Neural crest cell (in vitro differentiated cells): ENCODE results near the gene SLC11A2. TPM values are rescaled to one million over a fixed set of nuclear protein-coding genes. Genes with fewer than 3 reads are reported as not detected.

ENCODE experiments used
- DNase-seq: peaks from one replicate; pipeline ENCODE4 v3.0.0; 2021; ENCODE audit warnings: low read depth, mixed read lengths, low spot score
- H3K27ac Mint-ChIP-seq: one replicate; pipeline ENCODE4 v1.8.0; 2021; ENCODE audit warnings: mild to moderate bottlenecking, mixed read lengths; ENCODE audit not compliant: unreplicated experiment
- H3K27me3 Mint-ChIP-seq: 2 replicates; pipeline ENCODE4 v1.8.0; 2021; ENCODE audit warnings: low read depth, mild to moderate bottlenecking, mixed read lengths
- H3K36me3 Mint-ChIP-seq: 2 replicates; pipeline ENCODE4 v1.8.0; 2021; ENCODE audit warnings: low read depth, mild to moderate bottlenecking, mixed read lengths
- H3K4me1 Mint-ChIP-seq: 2 replicates; pipeline ENCODE4 v1.8.0; 2021; ENCODE audit warnings: mixed read lengths
- H3K4me3 Mint-ChIP-seq: one replicate; pipeline ENCODE4 v1.8.0; 2021; ENCODE audit warnings: mild to moderate bottlenecking, mixed read lengths
- H3K9me3 Mint-ChIP-seq: 2 replicates; pipeline ENCODE4 v1.8.0; 2021; ENCODE audit warnings: mixed read lengths
- total RNA-seq: library from RNA; stranded (reverse); gene quantifications from 2 replicates; pipeline ENCODE4 v1.2.1, GENCODE V29; 2021
- TF ChIP-seq, protein P1 (sequence below): fragments of 200-600 bp; sonication (generic); conservative IDR thresholded peaks from 2 replicates; pipeline ENCODE4 v1.5.0; 2021; ENCODE audit warnings: antibody characterized with exemption, mild to moderate bottlenecking

The SLC11A2 gene
- total RNA-seq, 1 donor from 2014 or later: 51.4 TPM

DNA sequence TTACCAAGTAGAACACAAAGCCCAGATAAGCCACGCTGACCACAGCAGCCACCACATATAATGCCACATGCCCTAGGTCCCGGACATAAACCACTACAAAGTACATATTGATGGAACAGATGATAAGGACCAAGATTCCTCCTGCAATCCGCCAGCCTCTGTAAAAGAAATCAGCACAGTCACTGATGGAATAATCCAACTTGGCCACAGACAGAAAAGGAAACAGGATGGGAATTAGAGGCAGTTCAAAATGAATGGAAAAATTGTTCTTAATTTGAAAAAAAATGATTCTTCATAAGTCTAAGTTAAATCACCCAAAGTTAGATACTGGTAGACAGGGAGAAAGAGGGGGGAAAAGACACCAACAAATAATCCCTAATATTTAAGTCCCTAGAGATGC, 35.4 kb downstream of the SLC11A2 start:
- TF ChIP-seq, protein P1, sequence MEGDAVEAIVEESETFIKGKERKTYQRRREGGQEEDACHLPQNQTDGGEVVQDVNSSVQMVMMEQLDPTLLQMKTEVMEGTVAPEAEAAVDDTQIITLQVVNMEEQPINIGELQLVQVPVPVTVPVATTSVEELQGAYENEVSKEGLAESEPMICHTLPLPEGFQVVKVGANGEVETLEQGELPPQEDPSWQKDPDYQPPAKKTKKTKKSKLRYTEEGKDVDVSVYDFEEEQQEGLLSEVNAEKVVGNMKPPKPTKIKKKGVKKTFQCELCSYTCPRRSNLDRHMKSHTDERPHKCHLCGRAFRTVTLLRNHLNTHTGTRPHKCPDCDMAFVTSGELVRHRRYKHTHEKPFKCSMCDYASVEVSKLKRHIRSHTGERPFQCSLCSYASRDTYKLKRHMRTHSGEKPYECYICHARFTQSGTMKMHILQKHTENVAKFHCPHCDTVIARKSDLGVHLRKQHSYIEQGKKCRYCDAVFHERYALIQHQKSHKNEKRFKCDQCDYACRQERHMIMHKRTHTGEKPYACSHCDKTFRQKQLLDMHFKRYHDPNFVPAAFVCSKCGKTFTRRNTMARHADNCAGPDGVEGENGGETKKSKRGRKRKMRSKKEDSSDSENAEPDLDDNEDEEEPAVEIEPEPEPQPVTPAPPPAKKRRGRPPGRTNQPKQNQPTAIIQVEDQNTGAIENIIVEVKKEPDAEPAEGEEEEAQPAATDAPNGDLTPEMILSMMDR: no peak
- Mint-ChIP-seq H3K9me3 (no peaks in the 10 kb centered on the region), H3K27ac (peak overlapping the region; percentile 38), H3K4me1 (peaks cover 7% of the 10 kb centered on the region), H3K36me3 (peaks cover 13% of the 10 kb centered on the region), H3K27me3 (no peaks in the 10 kb centered on the region), H3K4me3 (no peak overlapping the region)
- no peak for DNase-seq

DNA sequence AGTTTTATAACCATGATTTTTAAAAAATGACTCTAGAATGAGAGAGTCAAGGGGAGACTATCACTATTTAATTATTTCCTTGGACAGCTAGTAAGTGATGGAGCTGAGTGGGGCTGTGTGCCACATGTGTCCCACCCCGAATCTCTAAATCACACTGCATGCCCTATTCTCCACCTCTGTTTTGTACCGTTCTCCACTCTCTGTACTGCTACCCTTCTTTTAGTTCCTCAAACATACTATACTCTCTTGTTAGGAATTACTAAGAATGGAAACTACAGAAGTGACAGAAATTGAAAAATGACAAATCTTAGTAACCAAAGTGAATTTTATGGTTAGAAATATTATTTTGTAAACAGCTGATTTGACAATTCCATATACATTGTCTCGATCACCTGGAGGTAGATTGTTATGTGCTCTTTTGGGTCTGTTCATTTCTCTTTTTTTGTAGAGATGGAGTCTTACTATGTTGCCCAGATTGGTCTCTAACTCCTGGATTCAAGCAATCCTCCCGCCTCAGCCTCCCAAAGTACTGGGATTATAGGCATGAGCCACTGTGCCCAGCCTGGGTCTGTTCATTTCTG, 35.9 kb downstream of the SLC11A2 start:
- no peak for DNase-seq
- H3K4me3 Mint-ChIP-seq: no peak overlapping the region
- H3K27ac Mint-ChIP-seq: peak overlapping the region; percentile 38
- no peaks in the 10 kb centered on the region for H3K9me3 Mint-ChIP-seq
- H3K27me3 Mint-ChIP-seq: no peaks in the 10 kb centered on the region
- H3K36me3 Mint-ChIP-seq: peaks cover 13% of the 10 kb centered on the region
- TF ChIP-seq, protein P1: no peak
- peaks cover 7% of the 10 kb centered on the region for H3K4me1 Mint-ChIP-seq

DNA sequence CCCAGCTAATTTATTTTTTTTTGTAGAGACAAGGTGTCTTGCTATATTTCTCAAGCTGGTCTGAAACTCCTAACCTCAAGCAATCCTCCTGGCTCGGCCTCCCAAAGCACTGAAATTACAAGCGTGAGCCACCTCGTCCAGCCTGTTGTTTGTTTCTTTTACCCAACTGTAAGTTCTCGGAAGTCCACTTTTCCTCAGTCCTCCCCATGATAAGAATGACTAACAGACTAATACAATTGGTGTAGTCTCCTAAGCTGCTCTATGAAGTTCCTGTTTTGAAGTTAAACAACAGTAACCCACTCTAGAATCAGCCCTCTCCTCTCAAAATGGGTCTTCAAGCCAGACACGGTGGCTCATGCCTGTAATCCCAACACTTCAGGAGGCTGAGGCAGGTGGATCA, 37.3 kb downstream of the SLC11A2 start:
- peaks cover 7% of the 10 kb centered on the region for H3K4me1 Mint-ChIP-seq
- TF ChIP-seq, protein P1: no peak
- H3K36me3 Mint-ChIP-seq: peaks cover 10% of the 10 kb centered on the region
- H3K9me3 Mint-ChIP-seq: no peaks in the 10 kb centered on the region
- no peaks in the 10 kb centered on the region for H3K27me3 Mint-ChIP-seq
- no peak overlapping the region for H3K27ac Mint-ChIP-seq
- no peak overlapping the region for H3K4me3 Mint-ChIP-seq
- DNase-seq: no peak

DNA sequence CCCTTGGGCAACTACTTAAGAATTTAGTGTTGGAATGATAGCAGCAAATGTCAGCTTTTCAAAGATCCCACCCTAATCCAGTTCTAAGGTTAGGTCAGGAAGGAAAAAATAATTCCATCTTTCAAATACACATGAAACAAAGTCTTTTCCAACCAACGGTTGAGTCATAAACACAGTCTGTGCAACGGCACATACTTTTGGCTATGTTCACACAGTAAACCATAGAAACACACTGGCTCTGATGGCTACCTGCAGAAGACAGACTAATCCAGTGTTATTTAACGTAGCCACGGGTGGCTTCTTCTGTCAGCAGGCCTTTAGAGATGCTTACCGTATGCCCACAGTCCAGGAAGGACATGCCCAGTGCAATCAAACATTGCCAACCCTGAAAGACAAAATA, 38.1 kb downstream of the SLC11A2 start:
- no peak for DNase-seq
- Mint-ChIP-seq H3K4me1 (peaks cover 7% of the 10 kb centered on the region), H3K4me3 (no peak overlapping the region), H3K27ac (peak overlapping the region; percentile 28), H3K27me3 (no peaks in the 10 kb centered on the region), H3K36me3 (peaks cover 10% of the 10 kb centered on the region), H3K9me3 (no peaks in the 10 kb centered on the region)
- TF ChIP-seq, protein P1: no peak

DNA sequence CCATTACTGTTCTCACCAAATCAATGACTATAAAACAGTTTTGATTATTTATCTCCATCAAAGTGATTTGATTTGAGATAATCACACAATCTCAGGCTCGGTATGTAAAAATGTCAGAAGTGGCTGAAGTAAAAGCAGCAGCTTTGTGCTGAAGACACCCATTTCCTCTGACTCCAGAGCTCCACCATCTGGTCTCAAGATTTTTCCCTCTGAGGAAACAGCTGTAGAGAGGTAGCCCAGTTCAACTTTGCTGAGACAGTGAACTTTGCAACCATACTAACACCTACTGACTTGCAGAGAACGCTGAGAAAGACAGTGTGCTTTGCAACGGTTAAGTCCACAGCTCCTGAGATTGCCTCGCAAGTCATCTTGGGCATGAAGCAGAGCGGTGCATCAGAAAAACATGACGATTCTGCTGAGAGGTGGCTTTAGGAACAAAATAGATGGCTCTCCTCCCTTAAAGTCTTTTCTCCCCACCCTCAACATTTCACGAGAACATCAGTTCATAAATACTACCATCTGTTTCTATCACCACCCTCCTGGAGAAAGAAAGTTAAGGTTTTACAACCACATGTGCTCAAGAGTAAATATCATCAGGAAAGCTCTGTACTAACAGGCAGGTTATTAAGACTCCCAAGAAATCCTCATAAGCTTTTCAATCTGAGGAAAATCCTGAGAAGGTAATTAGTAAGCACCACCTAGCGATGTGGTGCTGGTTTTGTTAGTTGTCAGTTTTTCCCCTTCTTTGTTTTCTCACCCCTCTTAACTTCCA, 39.0 kb downstream of the SLC11A2 start:
- H3K9me3 Mint-ChIP-seq: no peaks in the 10 kb centered on the region
- no peaks in the 10 kb centered on the region for H3K27me3 Mint-ChIP-seq
- peaks cover 9% of the 10 kb centered on the region for H3K36me3 Mint-ChIP-seq
- peak; percentile 21 for DNase-seq
- TF ChIP-seq, protein P1: peak; percentile 67
- H3K27ac Mint-ChIP-seq: no peak overlapping the region
- H3K4me3 Mint-ChIP-seq: no peak overlapping the region
- peaks cover 7% of the 10 kb centered on the region for H3K4me1 Mint-ChIP-seq
